K562 (cell line): ENCODE results near the gene TUBD1. TPM values are rescaled to one million over a fixed set of nuclear protein-coding genes. Genes with fewer than 3 reads are reported as not detected.
A peak's percentile ranks its signal among the peaks of the same experiment; 100 is the strongest.
"Not testable (repeated sequence)": the region's sequence is repeated elsewhere in the genome, so short reads cannot be mapped to it uniquely, and the experiment has no call there.

Source experiments
- ATAC-seq: fragments of 200-7000 bp; cut with Tn5 transposase; 3 replicates; pipeline ENCODE4 v1.9.1; 2020; ENCODE audit warnings: moderate library complexity
- BruUV-seq: library from RNA; stranded (reverse); fragments of 400-500 nt; replicated peaks from 2 replicates; lab custom pipeline; 2021; lab: Mats Ljungman, UMichigan
- CTCF ChIA-PET: fragments of 300-600 bp; formaldehyde crosslinking; extraction: SDS; loops from one replicate; lab custom pipeline; 2021; ENCODE audit warnings: low intra/inter-chr PET ratio; lab: Yijun Ruan, JAX
- POLR2A ChIA-PET: fragments of 300-600, 350-650 bp; sonication (Branson Sonifier 250); formaldehyde crosslinking; extraction: SDS; loops from one replicate; lab custom pipeline; 2021; ENCODE audit warnings: antibody characterized with exemption, inconsistent platforms; lab: Yijun Ruan, JAX
- DNase-seq, 4 experiments: peaks; one replicate each; pipeline versions ENCODE4 v3.0.0 to v3.0.0-alpha.2; 2011 to 2018; ENCODE audit warnings: low spot score in 3 of 4, mixed read lengths in 3 of 4; ENCODE audit errors: extremely low read depth in 1 of 4
- FAIRE-seq: peaks from 2 replicates; lab custom pipeline; 2011; peaks lifted over from hg19 to GRCh38; lab: Jason Lieb, UNC
- H2AFZ ChIP-seq: 2 replicates; pipeline ENCODE4 v1.6.0; 2011; ENCODE audit warnings: low read depth, low read length, control low read depth, inconsistent platforms
- H3K27ac ChIP-seq: fragments of 200-600 bp; 3 replicates; pipeline ENCODE4 v1.8.0; 2011; ENCODE audit warnings: low read depth, mild to moderate bottlenecking, control low read depth, inconsistent platforms, low read length, moderate library complexity, mixed read lengths; ENCODE audit errors: extremely low read depth
- H3K27me3 ChIP-seq, 2 experiments: fragments of 300-600 bp in 1 of 2; 2 replicates in 1 of 2; 3 replicates in 1 of 2; pipeline versions ENCODE4 v1.6.0 to v1.8.0; 2011; ENCODE audit warnings: inconsistent platforms in 2 of 2, low read length in 2 of 2, mild to moderate bottlenecking in 1 of 2, mixed read lengths in 1 of 2, moderate library complexity in 1 of 2; ENCODE audit not compliant: control insufficient read depth in 2 of 2, insufficient read depth in 2 of 2
- H3K36me3 ChIP-seq: fragments of 300-600 bp; 3 replicates; pipeline ENCODE4 v1.8.0; 2011; ENCODE audit warnings: mild to moderate bottlenecking, low read length, inconsistent platforms; ENCODE audit not compliant: control insufficient read depth, insufficient read depth
- H3K4me1 ChIP-seq, 2 experiments: fragments of 200-600 bp in 1 of 2; replicated peaks in 1 of 2; 2 replicates in 1 of 2; 3 replicates in 1 of 2; pipeline versions ENCODE4 v1.5.1 to v1.8.0; 2011; ENCODE audit warnings: inconsistent platforms in 2 of 2, low read length in 2 of 2, mild to moderate bottlenecking in 1 of 2, mixed read lengths in 1 of 2, moderate library complexity in 1 of 2; ENCODE audit not compliant: control insufficient read depth in 2 of 2, insufficient read depth in 2 of 2
- H3K4me2 ChIP-seq: 2 replicates; pipeline ENCODE4 v1.6.1; 2011; ENCODE audit warnings: low read length, control low read depth, inconsistent platforms, mixed read lengths; ENCODE audit not compliant: insufficient read depth
- H3K4me3 ChIP-seq: fragments of 200-600 bp; sonication (generic), shearing (Covaris generic); 2 replicates; pipeline ENCODE4 v1.5.1; 2016; ENCODE audit warnings: control low read depth, inconsistent platforms
- H3K79me2 ChIP-seq: fragments of 200-600 bp; 3 replicates; pipeline ENCODE4 v1.8.0; 2011; ENCODE audit warnings: low read length, inconsistent platforms; ENCODE audit not compliant: control insufficient read depth, insufficient read depth
- H3K9ac ChIP-seq, 2 experiments: 2 replicates each; pipeline versions ENCODE4 v1.6.0 to v1.6.1; 2011; ENCODE audit warnings: low read depth in 2 of 2, low read length in 2 of 2, control low read depth in 1 of 2, inconsistent platforms in 1 of 2, mild to moderate bottlenecking in 1 of 2, mixed read lengths in 1 of 2; ENCODE audit not compliant: insufficient read depth in 1 of 2
- H3K9me1 ChIP-seq: one replicate; pipeline ENCODE4 v1.6.0; 2011; ENCODE audit warnings: inconsistent platforms, mild to moderate bottlenecking, low read length, moderate library complexity; ENCODE audit not compliant: control insufficient read depth, insufficient read depth
- H3K9me3 ChIP-seq: replicated peaks from 2 replicates; pipeline ENCODE4 v1.5.1; 2011; ENCODE audit warnings: low read depth, low read length, inconsistent platforms; ENCODE audit not compliant: control insufficient read depth, insufficient read depth
- H4K20me1 ChIP-seq: replicated peaks from 2 replicates; pipeline ENCODE4 v1.6.1; 2011; ENCODE audit warnings: low read length, inconsistent platforms, mixed read lengths; ENCODE audit not compliant: control insufficient read depth, insufficient read depth
- BHLHE40 ChIP-seq: IDR thresholded peaks from 2 replicates; pipeline ENCODE4 v1.6.1; 2011; ENCODE audit warnings: low read length, improper control_type of control experiment
- CEBPB ChIP-seq: fragments of 450-650 bp; IDR thresholded peaks from 2 replicates; pipeline ENCODE4 v1.6.1; 2016; ENCODE audit warnings: missing genetic modification characterization, missing compliant biosample characterization
- TAF9B ChIP-seq: fragments of 450-650 bp; IDR thresholded peaks from 2 replicates; pipeline ENCODE4 v1.6.1; 2018; ENCODE audit warnings: mild to moderate bottlenecking; ENCODE audit not compliant: partially characterized antibody
- THRAP3 ChIP-seq: fragments of 450-650 bp; IDR thresholded peaks from 2 replicates; pipeline ENCODE4 v1.6.1; 2016; ENCODE audit warnings: mild to moderate bottlenecking, inconsistent platforms, borderline replicate concordance
- TRIM24 ChIP-seq, 2 experiments: fragments of 450-650 bp; IDR thresholded peaks; 2 replicates each; pipeline ENCODE4 v1.6.1; 2016
- U2AF1 ChIP-seq: fragments of 200-400 bp; formaldehyde crosslinking; optimal IDR thresholded peaks from 2 replicates; pipeline ENCODE3; 2017; ENCODE audit warnings: mild to moderate bottlenecking, low read depth, low read length, moderate library complexity
- ZBTB1 ChIP-seq: sonication (generic); formaldehyde crosslinking; IDR thresholded peaks from 2 replicates; pipeline ENCODE4 v1.8.1; 2023; ENCODE audit warnings: missing genetic modification reagents, low read depth, mild to moderate bottlenecking, borderline replicate concordance
- WGBS: fragments of 100-300 bp; shearing (Covaris generic); methylation state at CpG from one replicate; pipeline ENCODE4 v1.1.6; 2016; ENCODE audit warnings: low coverage, mixed read lengths; ENCODE audit not compliant: insufficient coverage; ENCODE audit errors: missing lambda C conversion rate; 5-methylcytosine and 5-hydroxymethylcytosine counted together
- in situ Hi-C: fragments of 300-500 bp; cut with MboI; formaldehyde crosslinking; loops from 4 replicates; pipeline ENCODE4 v1.15.0; 2018; ENCODE audit warnings: inconsistent platforms, mixed read lengths
- intact Hi-C: fragments of 100-400 bp; cut with micrococcal nuclease; formaldehyde crosslinking; loops from 2 replicates; pipeline ENCODE4 v1.14.2; 2022
- polyA plus RNA-seq, 8 experiments: library from polyadenylated mRNA; depleted of rRNA in 4 of 8; stranded (reverse) in 5 of 8; unstranded in 3 of 8; fragments of >200 nt; fragmentation: Nextera tagmentation in 2 of 8; fragmentation: Illumina TruSeq in 1 of 8; extraction: Ambion mirVana in 2 of 8; extraction: Trizol in 1 of 8; gene quantifications; 2 replicates each; pipeline versions ENCODE4 v1.2.1 to v1.2.3, GENCODE V29; 2011 to 2014; ENCODE audit warnings: inconsistent platforms in 1 of 8, missing spikeins in 1 of 8
- total RNA-seq, 7 experiments: library from RNA; depleted of rRNA in 6 of 7; stranded (reverse); fragments of >200 nt in 6 of 7; fragmentation: Illumina TruSeq in 2 of 7; extraction: Trizol in 2 of 7; gene quantifications; 2 replicates each; pipeline versions ENCODE4 v1.2.1 to v1.2.3, GENCODE V29; 2011 to 2021; ENCODE audit warnings: low replicate concordance in 1 of 7
- TF ChIP-seq, protein P1 (sequence below), 3 experiments: fragments of 200-800 bp in 1 of 3; fragments of 250-450 bp in 1 of 3; fragments of 450-650 bp in 1 of 3; sonication (Bioruptor Pico) in 1 of 3; sonication (Bioruptor generic) in 1 of 3; formaldehyde crosslinking in 1 of 3; IDR thresholded peaks; 2 replicates each; pipeline versions ENCODE4 v1.6.1 to v1.8.0; 2016 to 2022; ENCODE audit warnings: mild to moderate bottlenecking in 2 of 3, missing genetic modification characterization in 2 of 3, missing compliant biosample characterization in 1 of 3, moderate library complexity in 1 of 3
- TF ChIP-seq, protein P2 (sequence below): fragments of 450-650 bp; IDR thresholded peaks from 2 replicates; pipeline ENCODE4 v1.6.1; 2017; ENCODE audit warnings: antibody characterized with exemption
- TF ChIP-seq, protein P3 (sequence below): fragments of 450-650 bp; conservative IDR thresholded peaks from 2 replicates; pipeline ENCODE4 v1.6.1; 2016; ENCODE audit warnings: missing genetic modification characterization, low read depth, mild to moderate bottlenecking, missing compliant biosample characterization, moderate library complexity

TUBD1 gene
- total and polyA plus RNA-seq, 9 of the 15 experiments (the other 6 are each of a cell fraction or from before 2014, with no cell fraction given): 10.8 to 35.3 (median 17.9) TPM

DNA sequence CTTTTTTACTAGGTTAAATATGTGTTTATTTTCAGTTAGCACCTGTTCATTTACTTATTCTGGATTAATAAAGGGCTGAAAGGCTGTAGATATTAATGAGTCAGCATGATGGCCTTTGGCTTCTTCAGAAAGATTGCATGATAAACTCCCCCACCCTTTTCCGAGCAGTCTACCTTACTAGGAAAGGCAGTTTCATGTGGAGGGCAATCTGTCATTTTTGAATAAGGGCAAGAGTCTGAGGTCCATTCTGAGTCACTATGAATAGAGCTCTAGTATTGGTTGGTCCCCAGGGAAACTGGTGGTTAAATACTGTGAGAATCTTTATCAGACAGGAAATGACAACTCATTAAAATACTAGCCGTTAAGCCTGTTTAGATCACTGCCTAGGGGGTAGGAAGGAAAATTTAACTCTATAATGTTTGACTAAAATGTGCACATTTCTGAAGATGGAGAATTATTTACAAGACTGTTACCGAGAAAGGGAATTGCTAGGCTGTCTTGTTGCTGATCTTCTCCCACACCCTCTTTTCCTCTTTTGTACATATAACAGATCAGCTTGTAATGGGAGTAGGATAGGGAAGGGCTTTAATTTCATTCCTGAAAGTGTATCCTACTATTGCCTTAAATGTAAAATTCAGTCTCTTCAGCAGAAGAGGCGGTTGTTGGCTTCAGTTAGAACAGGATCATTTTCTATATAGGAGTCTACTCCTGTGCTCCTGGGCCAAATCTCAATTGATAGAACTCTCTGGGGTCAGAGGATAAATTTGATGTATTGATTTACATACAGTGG lies 63.3 kb downstream of the TUBD1 start (continued):
- TF ChIP-seq, protein P1, sequence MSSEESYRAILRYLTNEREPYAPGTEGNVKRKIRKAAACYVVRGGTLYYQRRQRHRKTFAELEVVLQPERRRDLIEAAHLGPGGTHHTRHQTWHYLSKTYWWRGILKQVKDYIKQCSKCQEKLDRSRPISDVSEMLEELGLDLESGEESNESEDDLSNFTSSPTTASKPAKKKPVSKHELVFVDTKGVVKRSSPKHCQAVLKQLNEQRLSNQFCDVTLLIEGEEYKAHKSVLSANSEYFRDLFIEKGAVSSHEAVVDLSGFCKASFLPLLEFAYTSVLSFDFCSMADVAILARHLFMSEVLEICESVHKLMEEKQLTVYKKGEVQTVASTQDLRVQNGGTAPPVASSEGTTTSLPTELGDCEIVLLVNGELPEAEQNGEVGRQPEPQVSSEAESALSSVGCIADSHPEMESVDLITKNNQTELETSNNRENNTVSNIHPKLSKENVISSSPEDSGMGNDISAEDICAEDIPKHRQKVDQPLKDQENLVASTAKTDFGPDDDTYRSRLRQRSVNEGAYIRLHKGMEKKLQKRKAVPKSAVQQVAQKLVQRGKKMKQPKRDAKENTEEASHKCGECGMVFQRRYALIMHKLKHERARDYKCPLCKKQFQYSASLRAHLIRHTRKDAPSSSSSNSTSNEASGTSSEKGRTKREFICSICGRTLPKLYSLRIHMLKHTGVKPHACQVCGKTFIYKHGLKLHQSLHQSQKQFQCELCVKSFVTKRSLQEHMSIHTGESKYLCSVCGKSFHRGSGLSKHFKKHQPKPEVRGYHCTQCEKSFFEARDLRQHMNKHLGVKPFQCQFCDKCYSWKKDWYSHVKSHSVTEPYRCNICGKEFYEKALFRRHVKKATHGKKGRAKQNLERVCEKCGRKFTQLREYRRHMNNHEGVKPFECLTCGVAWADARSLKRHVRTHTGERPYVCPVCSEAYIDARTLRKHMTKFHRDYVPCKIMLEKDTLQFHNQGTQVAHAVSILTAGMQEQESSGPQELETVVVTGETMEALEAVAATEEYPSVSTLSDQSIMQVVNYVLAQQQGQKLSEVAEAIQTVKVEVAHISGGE (CRISPR knock-in tag; IDR thresholded peaks at IDR 0.05): peak in 2 of 3 experiments; percentile 66 to 74; a peak in 4 of 6 replicates
- no peak for TF ChIP-seq ZBTB1
- no peak for TF ChIP-seq BHLHE40
- TF ChIP-seq TAF9B: peak; percentile 63

DNA sequence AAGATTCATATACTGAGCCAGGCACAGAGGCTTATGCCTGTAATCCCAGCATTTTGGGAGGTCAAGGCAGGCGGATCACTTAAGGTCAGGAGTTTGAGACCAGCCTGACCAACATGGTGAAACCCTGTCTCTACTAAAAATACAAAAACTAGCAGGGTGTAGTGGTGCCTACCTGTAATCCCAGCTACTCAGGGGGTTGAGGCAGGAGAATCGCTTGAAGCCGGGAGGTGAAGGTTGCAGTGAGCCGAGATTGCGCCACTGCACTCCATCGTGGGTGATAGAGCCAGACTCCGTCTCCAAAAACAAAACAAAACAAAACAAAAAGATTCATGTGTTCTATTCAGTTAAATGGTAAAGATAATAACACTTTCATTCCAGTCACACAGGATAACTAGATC lies 63.9 kb downstream of the TUBD1 start:
- intact Hi-C loops: loop anchor here (1.0 kb wide), 1 partner anchor 8 kb away; no protein-coding TSS in a partner anchor
- CTCF ChIA-PET, FAIRE-seq, H3K27me3 ChIP-seq, H2AFZ ChIP-seq, in situ Hi-C loops, DNase-seq, H3K36me3 ChIP-seq, H4K20me1 ChIP-seq, H3K9me1 ChIP-seq, H3K9me3 ChIP-seq: not testable (repeated sequence)
- TSS peak; percentile 90 for BruUV-seq
- 12% methylated on average over 7 of the region's 7 CpGs for WGBS
- Histone ChIP-seq H3K9ac (peak overlapping the region; percentile 21 to 61; a peak in 2 of 4 replicates), H3K4me3 (0 out of 2 replicates have a peak overlapping the region, but pooled peaks have one; percentile 4), H3K4me2 (peak overlapping the region; percentile 56), H3K27ac (peak overlapping the region; percentile 91), H3K79me2 (peaks cover 16% of the 10 kb centered on the region), H3K4me1 (peaks cover 9 to 66% of the 10 kb centered on the region in 2 experiments; a peak in 4 of 5 replicates)
- POLR2A ChIA-PET: interaction anchor here (1.0 to 3.5 kb wide), 6 partner anchors 9 to 122 kb away, joined by 3 to 28 read pairs (median 3); partner anchors contain the start of genes PTRH2 and VMP1
- peak; percentile 19 for ATAC-seq
- TF ChIP-seq, protein P2, sequence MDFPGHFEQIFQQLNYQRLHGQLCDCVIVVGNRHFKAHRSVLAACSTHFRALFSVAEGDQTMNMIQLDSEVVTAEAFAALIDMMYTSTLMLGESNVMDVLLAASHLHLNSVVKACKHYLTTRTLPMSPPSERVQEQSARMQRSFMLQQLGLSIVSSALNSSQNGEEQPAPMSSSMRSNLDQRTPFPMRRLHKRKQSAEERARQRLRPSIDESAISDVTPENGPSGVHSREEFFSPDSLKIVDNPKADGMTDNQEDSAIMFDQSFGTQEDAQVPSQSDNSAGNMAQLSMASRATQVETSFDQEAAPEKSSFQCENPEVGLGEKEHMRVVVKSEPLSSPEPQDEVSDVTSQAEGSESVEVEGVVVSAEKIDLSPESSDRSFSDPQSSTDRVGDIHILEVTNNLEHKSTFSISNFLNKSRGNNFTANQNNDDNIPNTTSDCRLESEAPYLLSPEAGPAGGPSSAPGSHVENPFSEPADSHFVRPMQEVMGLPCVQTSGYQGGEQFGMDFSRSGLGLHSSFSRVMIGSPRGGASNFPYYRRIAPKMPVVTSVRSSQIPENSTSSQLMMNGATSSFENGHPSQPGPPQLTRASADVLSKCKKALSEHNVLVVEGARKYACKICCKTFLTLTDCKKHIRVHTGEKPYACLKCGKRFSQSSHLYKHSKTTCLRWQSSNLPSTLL: peak; percentile 23; the same call in 1 of the 2 replicates
- TF ChIP-seq TRIM24 (IDR thresholded peaks at IDR 0.05): 0 out of 4 replicates have a peak, but pooled peaks of 1 of the 2 experiments have one; percentile 47
- peak; percentile 95 for TF ChIP-seq CEBPB (tag)
- TF ChIP-seq, protein P3, sequence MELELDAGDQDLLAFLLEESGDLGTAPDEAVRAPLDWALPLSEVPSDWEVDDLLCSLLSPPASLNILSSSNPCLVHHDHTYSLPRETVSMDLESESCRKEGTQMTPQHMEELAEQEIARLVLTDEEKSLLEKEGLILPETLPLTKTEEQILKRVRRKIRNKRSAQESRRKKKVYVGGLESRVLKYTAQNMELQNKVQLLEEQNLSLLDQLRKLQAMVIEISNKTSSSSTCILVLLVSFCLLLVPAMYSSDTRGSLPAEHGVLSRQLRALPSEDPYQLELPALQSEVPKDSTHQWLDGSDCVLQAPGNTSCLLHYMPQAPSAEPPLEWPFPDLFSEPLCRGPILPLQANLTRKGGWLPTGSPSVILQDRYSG: 0 out of 2 replicates have a peak, but pooled peaks have one; percentile 28
- TF ChIP-seq U2AF1: peak; percentile 2
- 0 out of 2 replicates have a peak, but pooled peaks have one; percentile 36 for TF ChIP-seq THRAP3
